ENCODE measurements around the gene VCAM1.

DNA sequence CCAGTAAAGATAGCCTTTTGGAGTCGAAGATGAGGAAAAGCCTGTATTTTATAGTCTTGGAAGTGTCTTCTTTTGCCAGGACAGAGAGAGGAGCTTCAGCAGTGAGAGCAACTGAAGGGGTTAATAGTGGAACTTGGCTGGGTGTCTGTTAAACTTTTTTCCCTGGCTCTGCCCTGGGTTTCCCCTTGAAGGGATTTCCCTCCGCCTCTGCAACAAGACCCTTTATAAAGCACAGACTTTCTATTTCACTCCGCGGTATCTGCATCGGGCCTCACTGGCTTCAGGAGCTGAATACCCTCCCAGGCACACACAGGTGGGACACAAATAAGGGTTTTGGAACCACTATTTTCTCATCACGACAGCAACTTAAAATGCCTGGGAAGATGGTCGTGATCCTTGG, at the start of gene VCAM1:
- TF ChIP-seq ZNF263 (CRISPR knock-in tag; IDR thresholded peaks at IDR 0.05; ENCODE audit: low read depth) (no peak), ZNF416 (CRISPR knock-in tag; IDR thresholded peaks at IDR 0.05) (no peak)
- TF ChIP-seq, protein P1, sequence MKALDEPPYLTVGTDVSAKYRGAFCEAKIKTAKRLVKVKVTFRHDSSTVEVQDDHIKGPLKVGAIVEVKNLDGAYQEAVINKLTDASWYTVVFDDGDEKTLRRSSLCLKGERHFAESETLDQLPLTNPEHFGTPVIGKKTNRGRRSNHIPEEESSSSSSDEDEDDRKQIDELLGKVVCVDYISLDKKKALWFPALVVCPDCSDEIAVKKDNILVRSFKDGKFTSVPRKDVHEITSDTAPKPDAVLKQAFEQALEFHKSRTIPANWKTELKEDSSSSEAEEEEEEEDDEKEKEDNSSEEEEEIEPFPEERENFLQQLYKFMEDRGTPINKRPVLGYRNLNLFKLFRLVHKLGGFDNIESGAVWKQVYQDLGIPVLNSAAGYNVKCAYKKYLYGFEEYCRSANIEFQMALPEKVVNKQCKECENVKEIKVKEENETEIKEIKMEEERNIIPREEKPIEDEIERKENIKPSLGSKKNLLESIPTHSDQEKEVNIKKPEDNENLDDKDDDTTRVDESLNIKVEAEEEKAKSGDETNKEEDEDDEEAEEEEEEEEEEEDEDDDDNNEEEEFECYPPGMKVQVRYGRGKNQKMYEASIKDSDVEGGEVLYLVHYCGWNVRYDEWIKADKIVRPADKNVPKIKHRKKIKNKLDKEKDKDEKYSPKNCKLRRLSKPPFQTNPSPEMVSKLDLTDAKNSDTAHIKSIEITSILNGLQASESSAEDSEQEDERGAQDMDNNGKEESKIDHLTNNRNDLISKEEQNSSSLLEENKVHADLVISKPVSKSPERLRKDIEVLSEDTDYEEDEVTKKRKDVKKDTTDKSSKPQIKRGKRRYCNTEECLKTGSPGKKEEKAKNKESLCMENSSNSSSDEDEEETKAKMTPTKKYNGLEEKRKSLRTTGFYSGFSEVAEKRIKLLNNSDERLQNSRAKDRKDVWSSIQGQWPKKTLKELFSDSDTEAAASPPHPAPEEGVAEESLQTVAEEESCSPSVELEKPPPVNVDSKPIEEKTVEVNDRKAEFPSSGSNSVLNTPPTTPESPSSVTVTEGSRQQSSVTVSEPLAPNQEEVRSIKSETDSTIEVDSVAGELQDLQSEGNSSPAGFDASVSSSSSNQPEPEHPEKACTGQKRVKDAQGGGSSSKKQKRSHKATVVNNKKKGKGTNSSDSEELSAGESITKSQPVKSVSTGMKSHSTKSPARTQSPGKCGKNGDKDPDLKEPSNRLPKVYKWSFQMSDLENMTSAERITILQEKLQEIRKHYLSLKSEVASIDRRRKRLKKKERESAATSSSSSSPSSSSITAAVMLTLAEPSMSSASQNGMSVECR (CRISPR knock-in tag; IDR thresholded peaks at IDR 0.05; ENCODE audit: borderline replicate concordance): no peak
- TF ChIP-seq, protein P2, sequence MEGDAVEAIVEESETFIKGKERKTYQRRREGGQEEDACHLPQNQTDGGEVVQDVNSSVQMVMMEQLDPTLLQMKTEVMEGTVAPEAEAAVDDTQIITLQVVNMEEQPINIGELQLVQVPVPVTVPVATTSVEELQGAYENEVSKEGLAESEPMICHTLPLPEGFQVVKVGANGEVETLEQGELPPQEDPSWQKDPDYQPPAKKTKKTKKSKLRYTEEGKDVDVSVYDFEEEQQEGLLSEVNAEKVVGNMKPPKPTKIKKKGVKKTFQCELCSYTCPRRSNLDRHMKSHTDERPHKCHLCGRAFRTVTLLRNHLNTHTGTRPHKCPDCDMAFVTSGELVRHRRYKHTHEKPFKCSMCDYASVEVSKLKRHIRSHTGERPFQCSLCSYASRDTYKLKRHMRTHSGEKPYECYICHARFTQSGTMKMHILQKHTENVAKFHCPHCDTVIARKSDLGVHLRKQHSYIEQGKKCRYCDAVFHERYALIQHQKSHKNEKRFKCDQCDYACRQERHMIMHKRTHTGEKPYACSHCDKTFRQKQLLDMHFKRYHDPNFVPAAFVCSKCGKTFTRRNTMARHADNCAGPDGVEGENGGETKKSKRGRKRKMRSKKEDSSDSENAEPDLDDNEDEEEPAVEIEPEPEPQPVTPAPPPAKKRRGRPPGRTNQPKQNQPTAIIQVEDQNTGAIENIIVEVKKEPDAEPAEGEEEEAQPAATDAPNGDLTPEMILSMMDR (IDR thresholded peaks at IDR 0.05): no peak
